ENCODE results near the gene RFLNA.

DNA sequence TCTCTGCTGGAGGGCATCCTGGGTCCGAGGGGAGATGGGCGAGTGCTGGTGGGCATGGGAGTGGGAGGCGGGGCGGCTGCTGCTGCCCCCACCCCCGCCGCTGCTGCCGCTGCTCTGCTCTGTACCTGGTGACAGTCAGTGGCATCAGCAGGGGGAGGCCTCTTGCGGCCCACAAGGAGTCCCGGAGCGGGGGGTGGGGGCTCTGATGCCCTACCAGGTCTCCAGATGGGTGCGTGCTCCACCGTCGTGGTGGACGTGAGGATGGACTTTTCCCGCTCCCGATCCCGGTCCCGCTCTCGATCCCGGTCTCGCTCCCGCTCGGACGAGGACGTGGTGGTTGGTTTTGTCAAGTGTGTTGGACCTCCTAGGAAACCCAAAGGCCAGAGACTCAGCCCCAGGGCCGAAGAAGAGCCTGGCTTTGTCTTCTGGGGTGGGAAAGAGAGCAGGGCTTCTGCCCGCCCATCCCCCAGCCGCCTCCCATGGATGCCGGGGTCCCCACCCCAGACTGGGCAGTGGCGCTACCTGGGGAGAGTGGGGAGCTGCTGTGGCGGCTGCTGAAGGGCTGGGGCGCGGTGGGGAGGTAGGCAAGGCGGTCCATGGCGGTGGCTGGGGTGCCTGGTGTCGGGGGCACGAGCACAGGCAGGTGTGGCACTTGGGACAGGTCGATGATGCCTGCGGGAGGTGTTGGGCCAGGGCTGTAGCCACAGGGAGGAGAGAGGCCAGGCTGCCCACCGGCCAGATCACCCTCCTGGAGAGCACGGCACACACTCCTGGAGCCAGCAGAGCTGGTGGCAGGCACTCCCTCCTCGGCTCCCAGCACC lies 45.4 kb downstream of the RFLNA start:
- TF ChIP-seq, protein P1, sequence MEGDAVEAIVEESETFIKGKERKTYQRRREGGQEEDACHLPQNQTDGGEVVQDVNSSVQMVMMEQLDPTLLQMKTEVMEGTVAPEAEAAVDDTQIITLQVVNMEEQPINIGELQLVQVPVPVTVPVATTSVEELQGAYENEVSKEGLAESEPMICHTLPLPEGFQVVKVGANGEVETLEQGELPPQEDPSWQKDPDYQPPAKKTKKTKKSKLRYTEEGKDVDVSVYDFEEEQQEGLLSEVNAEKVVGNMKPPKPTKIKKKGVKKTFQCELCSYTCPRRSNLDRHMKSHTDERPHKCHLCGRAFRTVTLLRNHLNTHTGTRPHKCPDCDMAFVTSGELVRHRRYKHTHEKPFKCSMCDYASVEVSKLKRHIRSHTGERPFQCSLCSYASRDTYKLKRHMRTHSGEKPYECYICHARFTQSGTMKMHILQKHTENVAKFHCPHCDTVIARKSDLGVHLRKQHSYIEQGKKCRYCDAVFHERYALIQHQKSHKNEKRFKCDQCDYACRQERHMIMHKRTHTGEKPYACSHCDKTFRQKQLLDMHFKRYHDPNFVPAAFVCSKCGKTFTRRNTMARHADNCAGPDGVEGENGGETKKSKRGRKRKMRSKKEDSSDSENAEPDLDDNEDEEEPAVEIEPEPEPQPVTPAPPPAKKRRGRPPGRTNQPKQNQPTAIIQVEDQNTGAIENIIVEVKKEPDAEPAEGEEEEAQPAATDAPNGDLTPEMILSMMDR (IDR thresholded peaks at IDR 0.05), result no peak
- TF ChIP-seq POLR2A (IDR thresholded peaks at IDR 0.05), result no peak

All from uterus (tissue), 2 donors.